ENCODE measurements around the gene PAX1. TPM values are rescaled to one million over a fixed set of nuclear protein-coding genes. Genes with fewer than 3 reads are reported as not detected.

PAX1 gene
- total and polyA plus RNA-seq, 2 of the 13 experiments (the other 11 are each of a cell fraction or from before 2014, with no cell fraction given): not detected

DNA sequence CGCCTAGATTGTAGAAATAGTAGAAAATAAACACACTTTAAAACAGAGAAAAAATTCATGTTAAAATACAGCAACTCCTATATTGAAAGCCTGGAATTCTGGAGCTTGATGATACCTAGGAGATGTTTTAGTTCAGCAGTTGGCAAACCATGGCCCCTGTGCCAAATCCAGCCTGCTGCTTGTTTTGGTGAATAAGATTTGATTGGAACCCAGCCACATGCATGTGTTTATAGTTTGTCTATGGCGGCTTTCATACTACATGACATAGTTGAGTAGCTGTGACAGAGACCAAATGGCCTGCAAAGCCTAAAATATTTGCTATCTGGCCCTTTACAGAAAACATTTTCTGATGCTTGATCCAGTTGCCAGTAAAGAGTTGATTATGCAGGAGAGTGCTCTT lies 57.2 kb downstream of the PAX1 start:
- Histone ChIP-seq H3K4me2 (ENCODE audit: low read depth, low read length) (no peak overlapping the region), H3K4me1 (ENCODE audit: insufficient read depth, low read length) (peaks cover 4% of the 10 kb centered on the region), H3K9me3 (ENCODE audit: low read length) (no peaks in the 10 kb centered on the region), H3K9ac (ENCODE audit: insufficient read depth, low read depth, low read length) (no peak overlapping the region), H3K27me3 (ENCODE audit: control insufficient read depth in 1 of 2, insufficient read depth in 2 of 2, low read length in 2 of 2) (peaks cover 3 to 42% of the 10 kb centered on the region in 2 experiments; a peak in 4 of 5 replicates), H3K27ac (ENCODE audit: extremely low read length, insufficient read depth, low read length) (no peak overlapping the region), H2AFZ (ENCODE audit: low read length) (no peak overlapping the region), H4K20me1 (ENCODE audit: insufficient read depth, low read length) (no peaks in the 10 kb centered on the region), H3K36me3 (replicated peaks in 1 of 2; ENCODE audit: control insufficient read depth in 1 of 2, insufficient read depth in 2 of 2, low read length in 2 of 2) (no peaks in the 10 kb centered on the region), H3K4me3 (replicated peaks in 1 of 3; ENCODE audit: insufficient read depth in 1 of 3, low read depth in 2 of 3, low read length in 3 of 3) (no peak overlapping the region), H3K79me2 (ENCODE audit: insufficient read depth, low read length) (no peaks in the 10 kb centered on the region)
- WGBS (ENCODE audit: low lambda C conversion rate): 6% methylated on average over 2 of the region's 2 CpGs
- DNase-seq (ENCODE audit: low spot score) (no peak), FAIRE-seq (no peak), ATAC-seq (no peak)
- ChIA-PET CTCF (ENCODE audit: low intra/inter-chr PET ratio, low total read pairs) (no interaction called here), POLR2A (no interaction called here)
- no TSS peak for BruUV-seq (replicated peaks)
- in situ Hi-C loops (cut with HindIII; ENCODE audit: extremely low pct_ligation_motif_present, low pct_unique_long_range_greater_than_20kb) (no loop called here), intact Hi-C loops (cut with micrococcal nuclease; ENCODE audit: unreplicated experiment) (no loop called here)
- TF ChIP-seq, protein P1, sequence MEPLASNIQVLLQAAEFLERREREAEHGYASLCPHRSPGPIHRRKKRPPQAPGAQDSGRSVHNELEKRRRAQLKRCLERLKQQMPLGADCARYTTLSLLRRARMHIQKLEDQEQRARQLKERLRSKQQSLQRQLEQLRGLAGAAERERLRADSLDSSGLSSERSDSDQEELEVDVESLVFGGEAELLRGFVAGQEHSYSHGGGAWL (CRISPR knock-in tag; IDR thresholded peaks at IDR 0.05): no peak
- TF ChIP-seq ZNF510 (CRISPR knock-in tag; IDR thresholded peaks at IDR 0.05; ENCODE audit: low read depth): no peak
- TF ChIP-seq REL (CRISPR knock-in tag; conservative IDR thresholded peaks at IDR 0.05): no peak
- TF ChIP-seq, protein P2, sequence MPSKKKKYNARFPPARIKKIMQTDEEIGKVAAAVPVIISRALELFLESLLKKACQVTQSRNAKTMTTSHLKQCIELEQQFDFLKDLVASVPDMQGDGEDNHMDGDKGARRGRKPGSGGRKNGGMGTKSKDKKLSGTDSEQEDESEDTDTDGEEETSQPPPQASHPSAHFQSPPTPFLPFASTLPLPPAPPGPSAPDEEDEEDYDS (CRISPR knock-in tag; IDR thresholded peaks at IDR 0.05): no peak
- TF ChIP-seq EP300 (IDR thresholded peaks at IDR 0.05; ENCODE audit: low read depth in 2 of 2, low read length in 2 of 2): no peak
- TF ChIP-seq EP300 (CRISPR knock-in tag; IDR thresholded peaks at IDR 0.05; ENCODE audit: borderline replicate concordance): no peak
- no peak for TF ChIP-seq SATB2 (CRISPR knock-in tag; IDR thresholded peaks at IDR 0.05)
- TF ChIP-seq ZNF557 (CRISPR knock-in tag; IDR thresholded peaks at IDR 0.05): no peak
- no peak for TF ChIP-seq ZFX (CRISPR knock-in tag; IDR thresholded peaks at IDR 0.05; ENCODE audit: low read depth)
- no peak for TF ChIP-seq ZNF660 (CRISPR knock-in tag; IDR thresholded peaks at IDR 0.05; ENCODE audit: borderline replicate concordance, low read depth)
- TF ChIP-seq TMF1 (CRISPR knock-in tag; IDR thresholded peaks at IDR 0.05; ENCODE audit: low read depth): no peak
- TF ChIP-seq NFIB (CRISPR knock-in tag; IDR thresholded peaks at IDR 0.05; ENCODE audit: borderline replicate concordance): no peak
- TF ChIP-seq, protein P3, sequence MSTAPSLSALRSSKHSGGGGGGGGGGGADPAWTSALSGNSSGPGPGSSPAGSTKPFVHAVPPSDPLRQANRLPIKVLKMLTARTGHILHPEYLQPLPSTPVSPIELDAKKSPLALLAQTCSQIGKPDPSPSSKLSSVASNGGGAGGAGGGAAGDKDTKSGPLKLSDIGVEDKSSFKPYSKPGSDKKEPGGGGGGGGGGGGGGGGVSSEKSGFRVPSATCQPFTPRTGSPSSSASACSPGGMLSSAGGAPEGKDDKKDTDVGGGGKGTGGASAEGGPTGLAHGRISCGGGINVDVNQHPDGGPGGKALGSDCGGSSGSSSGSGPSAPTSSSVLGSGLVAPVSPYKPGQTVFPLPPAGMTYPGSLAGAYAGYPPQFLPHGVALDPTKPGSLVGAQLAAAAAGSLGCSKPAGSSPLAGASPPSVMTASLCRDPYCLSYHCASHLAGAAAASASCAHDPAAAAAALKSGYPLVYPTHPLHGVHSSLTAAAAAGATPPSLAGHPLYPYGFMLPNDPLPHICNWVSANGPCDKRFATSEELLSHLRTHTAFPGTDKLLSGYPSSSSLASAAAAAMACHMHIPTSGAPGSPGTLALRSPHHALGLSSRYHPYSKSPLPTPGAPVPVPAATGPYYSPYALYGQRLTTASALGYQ (CRISPR knock-in tag; IDR thresholded peaks at IDR 0.05): no peak
- no peak for TF ChIP-seq KAT7 (CRISPR knock-in tag; IDR thresholded peaks at IDR 0.05; ENCODE audit: borderline replicate concordance)

All from HepG2 (cell line).